HCEC 1CT (cell line): ENCODE measurements around the gene TCEANC2.
"Not testable (repeated sequence)": the region's sequence is repeated elsewhere in the genome, so short reads cannot be mapped to it uniquely, and the experiment has no call there.

Experiments used
- DNase-seq: peaks from one replicate; pipeline ENCODE4 v3.0.0-alpha.2; 2017

Gene TCEANC2

GRCh38 chr1:54091666-54092065 is 38.3 kb downstream of the TCEANC2 start:
- no peak for DNase-seq

GRCh38 chr1:54094001-54094729 is 40.8 kb downstream of the TCEANC2 start:
- DNase-seq: no peak

GRCh38 chr1:54094730-54095105 is 41.3 kb downstream of the TCEANC2 start:
- not testable (repeated sequence) for DNase-seq

- no peak for DNase-seq
Observed at GRCh38 chr1:54095546-54096226, 42.3 kb downstream of the TCEANC2 start.

- no peak for DNase-seq
Observed at GRCh38 chr1:54096227-54096876, 42.9 kb downstream of the TCEANC2 start.

GRCh38 chr1:54096877-54097240 is 43.5 kb downstream of the TCEANC2 start:
- DNase-seq: no peak

GRCh38 chr1:54099061-54099610 is 45.7 kb downstream of the TCEANC2 start:
- DNase-seq: no peak

- no peak for DNase-seq
Observed at GRCh38 chr1:54100500-54100899, 47.1 kb downstream of the TCEANC2 start.

GRCh38 chr1:54103414-54103813 is 50.0 kb downstream of the TCEANC2 start:
- DNase-seq: no peak

GRCh38 chr1:54104613-54105012 is 51.2 kb downstream of the TCEANC2 start:
- not testable (repeated sequence) for DNase-seq

GRCh38 chr1:54105080-54105479 is 51.7 kb downstream of the TCEANC2 start:
- DNase-seq: no peak

- peak; percentile 66 for DNase-seq
Observed at GRCh38 chr1:54105736-54106269, 52.4 kb downstream of the TCEANC2 start.

- DNase-seq: peak; percentile 37
Observed at GRCh38 chr1:54107131-54107530, 53.7 kb downstream of the TCEANC2 start.

GRCh38 chr1:54108156-54108555 is 54.7 kb downstream of the TCEANC2 start:
- DNase-seq: no peak

GRCh38 chr1:54109129-54110090 is 56.0 kb downstream of the TCEANC2 start:
- no peak for DNase-seq

- DNase-seq: no peak
Observed at GRCh38 chr1:54110996-54111395, 57.6 kb downstream of the TCEANC2 start.

- no peak for DNase-seq
Observed at GRCh38 chr1:54111624-54112023, 58.2 kb downstream of the TCEANC2 start.

- no peak for DNase-seq
Observed at GRCh38 chr1:54112027-54112426, 58.6 kb downstream of the TCEANC2 start.

GRCh38 chr1:54112705-54113368 is 59.4 kb downstream of the TCEANC2 start:
- no peak for DNase-seq

- DNase-seq: no peak
Observed at GRCh38 chr1:54114001-54114400, 60.6 kb downstream of the TCEANC2 start.

GRCh38 chr1:54114955-54115354 is 61.5 kb downstream of the TCEANC2 start:
- DNase-seq: no peak

- no peak for DNase-seq
Observed at GRCh38 chr1:54115520-54115919, 62.1 kb downstream of the TCEANC2 start.
